Large intestine (tissue), 3 donors: Measurements from ENCODE around the gene ANKRD17. TPM values are rescaled to one million over a fixed set of nuclear protein-coding genes. Genes with fewer than 3 reads are reported as not detected.
"Not testable (repeated sequence)": the region's sequence is repeated elsewhere in the genome, so short reads cannot be mapped to it uniquely, and the experiment has no call there.

Experiments used
- DNase-seq, 2 donors: peaks; one replicate each; pipeline versions ENCODE4 v3.0.0 to v3.0.0-alpha.2; 2013
- H3K27ac ChIP-seq: one replicate; pipeline ENCODE4 v1.5.1; 2013; ENCODE audit warnings: low read length
- H3K27me3 ChIP-seq: 2 replicates; pipeline ENCODE4 v1.6.1; 2013; ENCODE audit warnings: low read length; ENCODE audit not compliant: control insufficient read depth, insufficient read depth
- H3K36me3 ChIP-seq: 2 replicates; pipeline ENCODE4 v1.6.1; 2013; ENCODE audit warnings: low read length; ENCODE audit not compliant: control insufficient read depth, insufficient read depth
- H3K4me1 ChIP-seq: one replicate; pipeline ENCODE4 v1.6.1; 2013; ENCODE audit warnings: low read length; ENCODE audit not compliant: control insufficient read depth, insufficient read depth
- H3K4me3 ChIP-seq: one replicate; pipeline ENCODE4 v1.5.1; 2013; ENCODE audit warnings: low read length
- H3K9me3 ChIP-seq: one replicate; pipeline ENCODE4 v1.6.1; 2013; ENCODE audit warnings: mild to moderate bottlenecking, low read depth, low read length, moderate library complexity; ENCODE audit not compliant: control insufficient read depth
- WGBS: methylation state at CpG from one replicate; pipeline ENCODE4 v1.1.5; 2013; ENCODE audit warnings: low lambda C conversion rate; ENCODE audit not compliant: insufficient coverage; 5-methylcytosine and 5-hydroxymethylcytosine counted together
- polyA plus RNA-seq: library from polyadenylated mRNA; unstranded; fragments of 120-200 nt; gene quantifications from one replicate; pipeline ENCODE4 v1.2.1, GENCODE V29; 2013

ANKRD17 gene
- polyA plus RNA-seq, 1 donor = 50.7 TPM

DNA sequence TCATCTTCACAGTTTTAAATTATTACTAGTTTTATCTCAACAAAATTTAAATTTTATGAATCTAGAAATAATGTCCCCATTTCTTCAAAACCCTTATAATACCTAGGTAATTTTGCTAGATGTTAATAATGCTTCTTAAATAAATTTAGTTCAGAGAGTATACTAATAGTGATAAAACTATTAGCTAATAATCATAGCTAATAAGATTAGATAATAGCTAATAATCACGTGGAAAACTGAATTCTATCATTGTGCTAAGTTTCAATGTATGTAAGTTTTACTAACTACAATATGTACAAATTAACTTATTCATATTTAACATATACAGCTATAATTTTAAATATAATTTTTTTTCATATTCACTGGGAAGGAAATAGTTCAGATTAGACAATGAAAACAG lies 10.2 kb downstream of the ANKRD17 start:
- Histone ChIP-seq H3K4me3 (no peak overlapping the region), H3K36me3 (peaks cover 11% of the 10 kb centered on the region), H3K9me3 (peaks cover 3% of the 10 kb centered on the region), H3K27me3 (no peaks in the 10 kb centered on the region), H3K27ac (no peak overlapping the region), H3K4me1 (peaks cover 11% of the 10 kb centered on the region)
- no peak for DNase-seq
- no CpG with 5 or more reads among the region's 1 CpG for WGBS

GRCh38 chr4:73247100-73247499 lies 11.5 kb downstream of the ANKRD17 start:
- Histone ChIP-seq H3K9me3 (peaks cover 3% of the 10 kb centered on the region), H3K27me3 (no peaks in the 10 kb centered on the region), H3K4me1 (peaks cover 11% of the 10 kb centered on the region), H3K4me3 (no peak overlapping the region), H3K36me3 (peaks cover 6% of the 10 kb centered on the region), H3K27ac (no peak overlapping the region)
- no peak for DNase-seq

GRCh38 chr4:73245955-73246354 lies 12.6 kb downstream of the ANKRD17 start:
- Histone ChIP-seq H3K4me1 (peaks cover 11% of the 10 kb centered on the region), H3K27me3 (no peaks in the 10 kb centered on the region), H3K27ac (peak overlapping the region; percentile 69), H3K4me3 (no peak overlapping the region), H3K36me3 (peaks cover 6% of the 10 kb centered on the region), H3K9me3 (peaks cover 3% of the 10 kb centered on the region)
- WGBS = no CpG with 5 or more reads among the region's 2 CpGs
- DNase-seq = no peak

- WGBS = no CpG with 5 or more reads among the region's 4 CpGs
- H3K9me3 ChIP-seq = peaks cover 3% of the 10 kb centered on the region
- peaks cover under 1% of the 10 kb centered on the region for H3K36me3 ChIP-seq
- no peak overlapping the region for H3K4me3 ChIP-seq
- H3K4me1 ChIP-seq = peaks cover 11% of the 10 kb centered on the region
- peak overlapping the region; percentile 69 for H3K27ac ChIP-seq
- H3K27me3 ChIP-seq = no peaks in the 10 kb centered on the region
- DNase-seq = peak; percentile 32 to 70
Measured at GRCh38 chr4:73244945-73245601, 13.5 kb downstream of the ANKRD17 start.

DNA sequence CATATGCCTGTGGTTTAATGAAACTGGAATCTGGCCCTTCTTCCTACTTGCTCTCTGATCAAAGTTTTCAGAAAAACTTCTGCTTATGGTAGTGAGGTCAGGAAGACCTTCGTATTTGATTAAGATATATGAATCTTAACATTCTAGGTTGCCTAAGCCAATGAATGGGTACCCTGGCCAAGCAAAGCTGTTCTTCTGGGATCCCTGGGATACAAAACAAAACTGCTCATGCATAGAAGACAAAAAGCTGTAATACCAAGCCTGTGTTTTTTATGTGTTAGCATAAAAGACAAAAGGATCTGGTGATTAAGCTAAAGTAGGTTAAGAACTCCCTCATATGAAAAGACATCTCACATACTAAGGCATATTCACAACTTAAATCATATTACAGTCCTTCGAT lies 21.6 kb downstream of the ANKRD17 start:
- peaks cover 19% of the 10 kb centered on the region for H3K36me3 ChIP-seq
- no peak for DNase-seq
- no peaks in the 10 kb centered on the region for H3K27me3 ChIP-seq
- no CpG with 5 or more reads among the region's 2 CpGs for WGBS
- no peak overlapping the region for H3K4me3 ChIP-seq
- no peaks in the 10 kb centered on the region for H3K4me1 ChIP-seq
- H3K27ac ChIP-seq = no peak overlapping the region
- no peaks in the 10 kb centered on the region for H3K9me3 ChIP-seq

DNA sequence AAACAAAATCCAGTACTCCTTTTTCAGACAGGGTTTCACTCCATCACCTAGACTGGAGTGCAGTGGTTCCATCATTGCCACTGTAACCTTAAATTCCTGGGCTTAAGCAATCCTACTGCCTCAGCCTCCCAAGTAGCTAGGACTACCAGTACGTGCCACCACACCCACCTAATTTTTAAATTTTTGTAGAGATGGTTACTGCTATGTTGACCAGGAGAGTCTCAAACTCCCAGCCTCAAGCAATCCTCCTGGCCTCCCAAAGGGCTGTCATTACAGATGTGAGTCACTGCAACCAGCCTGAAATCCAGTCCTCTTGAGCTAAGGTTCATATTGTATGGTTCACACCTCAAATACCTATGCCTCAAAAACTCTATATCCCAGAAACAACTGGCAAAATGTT lies 22.4 kb downstream of the ANKRD17 start:
- no peak for DNase-seq
- no peaks in the 10 kb centered on the region for H3K27me3 ChIP-seq
- H3K27ac ChIP-seq = no peak overlapping the region
- H3K9me3 ChIP-seq = no peaks in the 10 kb centered on the region
- H3K4me1 ChIP-seq = no peaks in the 10 kb centered on the region
- peaks cover 19% of the 10 kb centered on the region for H3K36me3 ChIP-seq
- no peak overlapping the region for H3K4me3 ChIP-seq
- WGBS = no CpG with 5 or more reads among the region's 1 CpG

DNA sequence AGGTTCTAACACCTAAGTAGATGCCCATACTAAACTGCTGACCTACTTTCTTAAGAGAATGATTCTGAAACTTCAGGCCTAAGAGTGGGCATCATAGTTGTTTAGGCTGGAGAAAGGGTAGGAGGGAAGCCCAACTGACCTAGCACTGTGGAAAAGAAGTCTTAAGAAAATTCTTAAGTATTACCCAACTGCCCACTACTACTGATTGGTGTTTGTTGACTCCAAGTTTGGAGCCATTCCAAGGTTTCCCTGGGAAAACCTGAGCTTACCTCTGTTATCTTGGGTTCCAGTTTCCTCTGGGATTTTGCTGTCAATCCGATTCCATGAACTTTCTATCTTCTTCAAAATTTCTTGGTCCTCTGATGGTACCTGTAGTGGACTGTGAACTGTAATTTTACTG lies 23.9 kb downstream of the ANKRD17 start:
- H3K4me3 ChIP-seq = no peak overlapping the region
- H3K36me3 ChIP-seq = peaks cover 19% of the 10 kb centered on the region
- no peaks in the 10 kb centered on the region for H3K4me1 ChIP-seq
- DNase-seq = no peak
- H3K9me3 ChIP-seq = no peaks in the 10 kb centered on the region
- no peak overlapping the region for H3K27ac ChIP-seq
- WGBS = 86% methylated on average over 1 of the region's 1 CpG
- no peaks in the 10 kb centered on the region for H3K27me3 ChIP-seq

DNA sequence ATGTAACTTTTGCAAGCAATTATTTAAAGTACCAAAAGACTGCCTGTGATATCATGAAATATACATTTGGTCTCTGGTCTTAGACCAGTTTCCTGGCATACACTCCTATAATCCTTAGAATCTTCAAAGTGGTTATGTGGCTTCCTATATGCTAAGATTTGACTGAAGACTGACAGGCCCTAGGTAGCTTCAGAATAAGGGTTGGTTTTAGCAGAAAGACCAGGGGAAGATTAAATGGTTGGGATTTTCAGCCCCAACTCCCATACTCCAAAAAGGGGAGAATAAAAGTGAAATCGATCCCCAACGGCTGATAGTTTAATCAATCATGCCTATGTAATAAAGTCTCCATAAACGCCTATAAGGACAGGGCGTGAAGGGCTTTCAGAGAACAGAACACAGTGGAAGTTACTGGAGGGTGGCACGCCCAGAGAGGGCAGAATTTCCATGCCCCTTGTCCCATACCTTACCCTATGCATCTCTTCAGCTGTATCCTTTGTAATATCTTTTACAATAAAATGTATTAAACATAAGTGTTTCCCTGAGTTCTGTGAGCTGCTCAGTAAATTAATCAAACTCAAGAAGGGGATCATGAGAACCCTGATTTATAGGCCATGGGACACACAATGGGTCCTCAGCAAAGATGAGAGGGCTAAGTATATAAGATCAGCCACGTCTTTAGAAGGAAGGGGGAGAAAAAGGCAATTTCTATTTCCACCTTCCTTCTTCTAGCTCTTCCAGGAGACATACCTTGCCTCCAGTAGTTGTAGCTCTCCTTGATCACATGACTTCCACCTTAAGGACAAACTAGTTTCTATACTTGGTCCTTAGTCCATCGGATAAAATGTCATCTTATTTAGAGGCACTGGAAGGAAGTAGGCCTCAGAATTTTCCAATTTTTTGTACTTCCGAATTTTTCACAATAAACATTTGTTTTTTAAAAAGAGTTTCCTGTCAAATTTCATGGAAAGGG lies 26.8 kb downstream of the ANKRD17 start:
- 100% methylated on average over 2 of the region's 8 CpGs for WGBS
- no peak overlapping the region for H3K4me3 ChIP-seq
- DNase-seq = no peak

DNA sequence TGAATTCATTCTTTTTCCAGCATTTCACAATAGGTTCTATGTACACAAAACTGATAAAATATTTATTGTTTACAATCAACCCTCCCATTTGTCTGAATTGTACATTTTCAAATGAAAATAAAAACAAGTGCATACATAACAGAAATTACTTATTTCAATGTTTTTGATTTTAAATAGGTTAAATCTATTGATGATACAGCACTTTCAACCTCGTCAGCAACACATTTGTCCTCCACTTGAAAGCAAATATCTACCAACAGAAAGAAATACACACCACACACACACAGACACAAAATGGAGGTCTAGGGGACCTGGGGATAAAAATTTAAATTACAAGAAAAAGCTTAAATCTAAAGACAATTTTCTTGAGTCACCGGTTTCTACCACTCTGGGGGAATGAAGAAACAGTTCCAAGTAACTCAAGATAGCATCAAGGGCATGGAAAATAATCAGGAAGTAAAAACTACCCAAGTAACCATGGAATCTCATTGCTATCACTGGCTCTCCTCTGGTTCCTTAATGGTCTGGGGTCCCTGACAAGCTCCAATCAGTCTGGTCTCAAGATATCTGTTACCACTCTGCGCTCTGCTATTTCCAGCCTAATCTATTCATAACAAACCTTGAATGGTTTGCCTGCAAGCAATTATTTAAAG lies 27.6 kb downstream of the ANKRD17 start:
- no peak overlapping the region for H3K4me3 ChIP-seq
- no peak for DNase-seq
- WGBS = no CpG with 5 or more reads among the region's 3 CpGs
- no peaks in the 10 kb centered on the region for H3K9me3 ChIP-seq
- H3K4me1 ChIP-seq = no peaks in the 10 kb centered on the region
- no peaks in the 10 kb centered on the region for H3K27me3 ChIP-seq
- H3K36me3 ChIP-seq = peaks cover 13% of the 10 kb centered on the region
- H3K27ac ChIP-seq = no peak overlapping the region

More for the DNA sequence above, 26.8 kb downstream of the ANKRD17 start:
- no peak overlapping the region for H3K27ac ChIP-seq
- H3K4me1 ChIP-seq = no peaks in the 10 kb centered on the region
- no peaks in the 10 kb centered on the region for H3K27me3 ChIP-seq
- H3K36me3 ChIP-seq = peaks cover 15% of the 10 kb centered on the region
- H3K9me3 ChIP-seq = no peaks in the 10 kb centered on the region

DNA sequence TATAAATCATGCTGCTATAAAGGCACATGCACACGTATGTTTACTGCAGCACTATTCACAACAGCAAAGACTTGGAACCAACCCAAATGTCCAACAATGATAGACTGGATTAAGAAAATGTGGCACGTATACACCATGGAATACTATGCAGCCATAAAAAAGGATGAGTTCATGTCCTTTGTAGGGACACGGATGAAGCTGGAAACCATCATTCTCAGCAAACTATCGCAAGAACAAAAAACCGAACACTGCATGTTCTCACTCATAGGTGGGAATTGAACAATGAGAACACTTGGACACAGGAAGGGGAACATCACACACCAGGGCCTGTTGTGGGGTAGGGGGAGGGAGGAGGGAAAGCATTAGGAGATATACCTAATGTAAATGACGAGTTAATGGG lies 29.8 kb downstream of the ANKRD17 start:
- not testable (repeated sequence) for H3K9me3 ChIP-seq, H3K36me3 ChIP-seq, H3K4me1 ChIP-seq, DNase-seq, H3K27me3 ChIP-seq, H3K4me3 ChIP-seq, H3K27ac ChIP-seq
- no CpG with 5 or more reads among the region's 6 CpGs for WGBS
